Measurements from ENCODE around the gene DNAJA2. TPM values are rescaled to one million over a fixed set of nuclear protein-coding genes. Genes with fewer than 3 reads are reported as not detected.

Gene DNAJA2
- total RNA-seq, 2 donors from 2014 or later, result 65.1 to 68.2 TPM

GRCh38 chr16:47017636-47018035 lies 44.2 kb upstream of the DNAJA2 start:
- Mint-ChIP-seq H3K4me3 (no peak overlapping the region), H3K9me3 (no peaks in the 10 kb centered on the region), H3K4me1 (no peaks in the 10 kb centered on the region), H3K36me3 (ENCODE audit: low read depth) (no peaks in the 10 kb centered on the region), H3K27me3 (ENCODE audit: insufficient read depth) (no peaks in the 10 kb centered on the region), H3K27ac (no peak overlapping the region)
- H3K9ac ChIP-seq (ENCODE audit: extremely low read depth, low read length, poor library complexity, severe bottlenecking), result no peak overlapping the region
- H3K4me3 ChIP-seq (ENCODE audit: low read length), result no peak overlapping the region
- WGBS, 2 experiments (ENCODE audit: insufficient coverage in 1 of 2, insufficient read length in 1 of 2), result 83 to 95% methylated on average over 2 to 5 of the region's 5 CpGs
- H3K27ac ChIP-seq (ENCODE audit: low read depth, low read length), result no peak overlapping the region
- H3K27me3 ChIP-seq (ENCODE audit: control insufficient read depth, insufficient read depth, low read length, poor library complexity, severe bottlenecking), result no peaks in the 10 kb centered on the region
- no peaks in the 10 kb centered on the region for H3K4me1 ChIP-seq (ENCODE audit: control insufficient read depth, insufficient read depth, low read length)
- no peaks in the 10 kb centered on the region for H3K9me3 ChIP-seq (ENCODE audit: control insufficient read depth, low read length)
- DNase-seq, result no peak
- no peaks in the 10 kb centered on the region for H3K36me3 ChIP-seq (ENCODE audit: control insufficient read depth, insufficient read depth, low read length)
- TF ChIP-seq CTCF (conservative IDR thresholded peaks at IDR 0.05), result no peak

- H3K27ac ChIP-seq (ENCODE audit: low read depth, low read length), result no peak overlapping the region
- H3K36me3 ChIP-seq (ENCODE audit: control insufficient read depth, insufficient read depth, low read length), result no peaks in the 10 kb centered on the region
- no peaks in the 10 kb centered on the region for H3K4me1 Mint-ChIP-seq
- TF ChIP-seq CTCF (conservative IDR thresholded peaks at IDR 0.05), result no peak
- 86% methylated on average over 5 to 6 of the region's 6 CpGs for WGBS, 2 experiments (ENCODE audit: insufficient coverage in 1 of 2, insufficient read length in 1 of 2)
- H3K36me3 Mint-ChIP-seq (ENCODE audit: low read depth), result no peaks in the 10 kb centered on the region
- H3K9me3 Mint-ChIP-seq, result peaks cover 3% of the 10 kb centered on the region
- no peaks in the 10 kb centered on the region for H3K27me3 ChIP-seq (ENCODE audit: control insufficient read depth, insufficient read depth, low read length, poor library complexity, severe bottlenecking)
- no peak overlapping the region for H3K4me3 Mint-ChIP-seq
- no peak overlapping the region for H3K4me3 ChIP-seq (ENCODE audit: low read length)
- DNase-seq, result no peak
- no peaks in the 10 kb centered on the region for H3K9me3 ChIP-seq (ENCODE audit: control insufficient read depth, low read length)
- no peaks in the 10 kb centered on the region for H3K27me3 Mint-ChIP-seq (ENCODE audit: insufficient read depth)
- no peaks in the 10 kb centered on the region for H3K4me1 ChIP-seq (ENCODE audit: control insufficient read depth, insufficient read depth, low read length)
- H3K27ac Mint-ChIP-seq, result no peak overlapping the region
- H3K9ac ChIP-seq (ENCODE audit: extremely low read depth, low read length, poor library complexity, severe bottlenecking), result no peak overlapping the region
Observed at GRCh38 chr16:47016700-47017133, 43.2 kb upstream of the DNAJA2 start.

GRCh38 chr16:47013910-47014309 lies 40.4 kb upstream of the DNAJA2 start:
- Mint-ChIP-seq H3K4me1 (no peaks in the 10 kb centered on the region), H3K9me3 (peaks cover 5% of the 10 kb centered on the region), H3K4me3 (no peak overlapping the region), H3K27ac (no peak overlapping the region), H3K27me3 (ENCODE audit: insufficient read depth) (no peaks in the 10 kb centered on the region), H3K36me3 (ENCODE audit: low read depth) (no peaks in the 10 kb centered on the region)
- Histone ChIP-seq H3K27me3 (ENCODE audit: control insufficient read depth, insufficient read depth, low read length, poor library complexity, severe bottlenecking) (no peaks in the 10 kb centered on the region), H3K9me3 (ENCODE audit: control insufficient read depth, low read length) (no peaks in the 10 kb centered on the region), H3K9ac (ENCODE audit: extremely low read depth, low read length, poor library complexity, severe bottlenecking) (no peak overlapping the region), H3K27ac (ENCODE audit: low read depth, low read length) (no peak overlapping the region), H3K4me3 (ENCODE audit: low read length) (no peak overlapping the region), H3K4me1 (ENCODE audit: control insufficient read depth, insufficient read depth, low read length) (no peaks in the 10 kb centered on the region), H3K36me3 (ENCODE audit: control insufficient read depth, insufficient read depth, low read length) (no peaks in the 10 kb centered on the region)
- DNase-seq, result peak; percentile 46
- WGBS, 2 experiments (ENCODE audit: insufficient coverage in 1 of 2, insufficient read length in 1 of 2), result 94 to 100% methylated on average over 4 to 25 of the region's 25 CpGs
- no peak for TF ChIP-seq CTCF (conservative IDR thresholded peaks at IDR 0.05)

Data from endodermal cell (in vitro differentiated cells).